Lower leg skin (tissue), 4 donors: ENCODE measurements around the gene PKP4. TPM values are rescaled to one million over a fixed set of nuclear protein-coding genes. Genes with fewer than 3 reads are reported as not detected.

Source experiments
- DNase-seq, 2 donors: peaks; one replicate each; pipeline ENCODE4 v3.0.0-alpha.2; 2019; ENCODE audit warnings: low spot score in 2 of 2
- H3K4me3 ChIP-seq: fragments of 200-600 bp; sonication (generic); 2 replicates; pipeline ENCODE4 v1.5.1; 2017; ENCODE audit warnings: mild to moderate bottlenecking, low read depth; ENCODE audit not compliant: poor library complexity, severe bottlenecking
- CTCF ChIP-seq, 3 donors: fragments of 450-650 bp; IDR thresholded peaks; one replicate each; pipeline ENCODE4 v1.5.1; 2016; ENCODE audit warnings: antibody characterized with exemption in 3 of 3, mild to moderate bottlenecking in 3 of 3, moderate library complexity in 2 of 3
- POLR2A ChIP-seq, 2 donors: fragments of 450-650 bp; IDR thresholded peaks; one replicate each; pipeline ENCODE4 v1.6.1; 2016 to 2017; ENCODE audit warnings: antibody characterized with exemption in 2 of 2, mild to moderate bottlenecking in 1 of 2, moderate library complexity in 1 of 2
- WGBS, 2 donors: methylation state at CpG; one replicate each; pipeline ENCODE4 v1.1.5; 2018; 5-methylcytosine and 5-hydroxymethylcytosine counted together
- intact Hi-C: fragments of 100-400 bp; cut with DNase I; formaldehyde crosslinking; loops from one replicate; pipeline ENCODE4 v1.15.0; 2023; ENCODE audit warnings: low total_unique reads
- total RNA-seq, 4 donors: library from RNA; depleted of rRNA; stranded (reverse); fragments of >200 nt; gene quantifications; one replicate each; pipeline ENCODE4 v1.1.0, GENCODE V29; 2016

Gene PKP4
- total RNA-seq, 4 donors from 2014 or later, result 28.0 to 71.0 (median 43.6) TPM

GRCh38 chr2:158650646-158651357, 194.1 kb downstream of the PKP4 start:
- intact Hi-C loops, result no loop called here
- WGBS, 2 donors, result 84 to 90% methylated on average over 5 to 6 of the region's 6 CpGs
- H3K4me3 ChIP-seq, result no peak overlapping the region
- DNase-seq, result no peak
- TF ChIP-seq POLR2A (IDR thresholded peaks at IDR 0.05) (no peak), CTCF (IDR thresholded peaks at IDR 0.05) (no peak)

DNA sequence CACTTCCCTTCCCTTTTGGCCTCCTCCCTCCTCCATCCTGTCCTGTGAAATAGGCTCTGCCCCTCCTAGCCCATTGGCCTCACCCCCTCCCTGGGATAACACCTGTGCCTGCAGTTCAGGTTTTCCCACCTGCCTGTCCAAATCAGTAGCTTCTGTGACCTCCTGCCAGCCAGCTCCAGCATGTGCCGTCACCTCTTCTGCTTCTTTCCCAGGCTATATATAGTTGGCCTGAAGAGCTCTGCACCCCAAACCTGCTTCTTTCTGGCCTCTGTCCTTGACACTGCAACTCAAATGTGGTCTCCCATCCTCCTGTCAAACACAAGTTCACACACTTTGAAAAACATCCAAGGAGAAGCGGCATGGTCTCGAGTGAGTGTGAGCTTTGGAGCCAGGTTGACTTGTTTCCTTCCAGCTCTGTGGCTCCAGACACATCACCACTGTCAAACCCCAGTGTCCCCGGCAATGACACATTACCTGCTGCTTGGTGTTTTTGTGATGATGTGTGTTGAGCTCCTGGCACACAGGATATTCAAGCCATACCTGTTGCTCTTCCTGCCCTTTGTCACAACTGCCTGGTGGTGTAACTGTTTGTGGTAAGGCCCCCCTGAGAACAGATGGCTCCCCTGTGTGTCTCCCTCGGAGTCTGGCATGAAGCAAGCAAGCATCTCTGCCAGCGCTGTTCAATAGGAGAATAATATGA, 194.8 kb downstream of the PKP4 start:
- no peak for TF ChIP-seq POLR2A (IDR thresholded peaks at IDR 0.05)
- no peak for TF ChIP-seq CTCF (IDR thresholded peaks at IDR 0.05)
- 80 to 83% methylated on average over 6 of the region's 6 CpGs for WGBS, 2 donors
- no peak overlapping the region for H3K4me3 ChIP-seq

DNA sequence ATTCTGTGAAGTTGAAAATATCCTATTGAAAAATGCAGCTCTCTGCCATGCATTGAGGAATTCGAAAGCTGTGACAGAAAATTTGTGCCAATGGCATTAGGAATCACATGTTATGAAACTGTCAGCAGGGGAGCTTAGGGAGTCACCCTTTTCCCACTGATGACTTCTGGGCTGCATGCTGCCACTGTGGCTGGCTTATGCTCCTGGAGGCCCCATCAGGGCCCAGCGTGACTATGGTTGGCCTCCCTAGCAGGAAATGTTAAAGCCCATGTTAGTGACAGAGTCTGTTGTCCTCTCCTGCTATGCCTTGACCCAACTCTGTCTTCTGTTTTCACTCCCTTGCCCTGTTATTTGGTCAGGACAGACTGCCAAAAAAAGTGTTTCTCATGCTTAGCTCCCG, 198.9 kb downstream of the PKP4 start:
- no peak for TF ChIP-seq POLR2A (IDR thresholded peaks at IDR 0.05)
- no peak for TF ChIP-seq CTCF (IDR thresholded peaks at IDR 0.05)
- DNase-seq, result no peak
- intact Hi-C loops, result no loop called here
- no peak overlapping the region for H3K4me3 ChIP-seq
- 58 to 82% methylated on average over 3 of the region's 3 CpGs for WGBS, 2 donors

More for the DNA sequence above, 194.8 kb downstream of the PKP4 start:
- intact Hi-C loops, result no loop called here
- no peak for DNase-seq

- peak in 1 of 2 donors; percentile 36 for DNase-seq
- intact Hi-C loops, result no loop called here
- no peak overlapping the region for H3K4me3 ChIP-seq
- WGBS, 2 donors, result 91 to 93% methylated on average over 10 of the region's 10 CpGs
- TF ChIP-seq CTCF (IDR thresholded peaks at IDR 0.05) (no peak), POLR2A (IDR thresholded peaks at IDR 0.05) (no peak)
Measured at GRCh38 chr2:158656492-158657229, 199.9 kb downstream of the PKP4 start.

DNA sequence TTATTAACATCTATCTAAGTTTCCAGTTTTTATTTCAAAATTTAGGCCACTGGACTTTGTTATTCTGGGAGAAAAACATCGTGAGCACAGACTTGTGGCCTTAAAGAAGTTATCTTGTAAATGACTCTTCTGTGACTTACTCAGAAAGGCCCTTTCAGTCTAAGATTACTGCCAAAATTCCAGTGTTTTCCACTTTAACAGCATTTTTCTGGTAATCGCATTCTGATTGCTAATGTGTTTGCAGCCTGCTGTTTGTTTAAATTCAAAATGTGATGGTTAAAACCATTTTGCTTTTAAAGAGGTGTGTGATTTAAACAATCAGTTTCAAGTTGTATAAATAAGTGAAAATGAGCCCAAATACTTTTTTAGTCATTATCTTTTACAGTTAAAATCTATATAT, 201.6 kb downstream of the PKP4 start:
- intact Hi-C loops, result no loop called here
- WGBS, 2 donors, result 82 to 85% methylated on average over 2 of the region's 2 CpGs
- DNase-seq, result no peak
- no peak overlapping the region for H3K4me3 ChIP-seq
- TF ChIP-seq CTCF (IDR thresholded peaks at IDR 0.05) (no peak), POLR2A (IDR thresholded peaks at IDR 0.05) (no peak)
